Measurements from ENCODE around the gene MYBPC2.

- TF ChIP-seq PURB (CRISPR knock-in tag; IDR thresholded peaks at IDR 0.05; ENCODE audit: low read depth) (no peak), EGR1 (conservative IDR thresholded peaks at IDR 0.05) (no peak), POLR2AphosphoS5 (IDR thresholded peaks at IDR 0.05; ENCODE audit: control insufficient read depth, insufficient read depth, low read depth, low read length) (no peak), IRF9 (tag; IDR thresholded peaks at IDR 0.05) (no peak), POLR2A (conservative IDR thresholded peaks at IDR 0.05) (no peak), CTCF (IDR thresholded peaks at IDR 0.05 in 2 of 3, conservative IDR thresholded peaks at IDR 0.05 in 1 of 3; ENCODE audit: insufficient read depth in 2 of 3, low read depth in 1 of 3, low read length in 3 of 3) (no peak), RCOR1 (IDR thresholded peaks at IDR 0.05; ENCODE audit: borderline replicate concordance in 1 of 2, low read depth in 2 of 2, low read length in 2 of 2) (no peak), EZH2 (IDR thresholded peaks at IDR 0.05; ENCODE audit: borderline replicate concordance, low read depth, low read length) (no peak), ZNF609 (CRISPR knock-in tag; IDR thresholded peaks at IDR 0.05; ENCODE audit: borderline replicate concordance) (no peak)
These were observed 43.1 kb downstream of the MYBPC2 start for GRCh38 chr19:50475736-50476223.

Measured in K562 (cell line).